Activated effector memory CD4-positive, alpha-beta T cell treated with anti-CD3 and anti-CD28 coated beads, Interleukin-2, amount 50 U/mL, for 16 hours (primary cell): ENCODE measurements around the gene CASP9.
"Not testable (repeated sequence)": the region's sequence is repeated elsewhere in the genome, so short reads cannot be mapped to it uniquely, and the experiment has no call there.

Source experiments
- DNase-seq: peaks from one replicate; pipeline ENCODE4 v3.0.0-alpha.2; 2020

The CASP9 gene

GRCh38 chr1:15525050-15526020 is 1.3 kb upstream of the CASP9 start:
- peak; percentile 67 for DNase-seq

- DNase-seq = peak; percentile 100
Measured at GRCh38 chr1:15524283-15525049, 451 bp upstream of the CASP9 start.

- DNase-seq = no peak
Measured at GRCh38 chr1:15523104-15524020, 653 bp downstream of the CASP9 start.

GRCh38 chr1:15522551-15522950 is 1.5 kb downstream of the CASP9 start:
- DNase-seq = no peak

- not testable (repeated sequence) for DNase-seq
Measured at GRCh38 chr1:15521206-15521906, 2.7 kb downstream of the CASP9 start.

- no peak for DNase-seq
Measured at GRCh38 chr1:15519625-15520024, 4.4 kb downstream of the CASP9 start.

- no peak for DNase-seq
Measured at GRCh38 chr1:15515022-15515663, 8.9 kb downstream of the CASP9 start.

- not testable (repeated sequence) for DNase-seq
Measured at GRCh38 chr1:15514557-15514956, 9.5 kb downstream of the CASP9 start.

GRCh38 chr1:15513919-15514318 is 10.1 kb downstream of the CASP9 start:
- DNase-seq = no peak

GRCh38 chr1:15513192-15513591 is 10.8 kb downstream of the CASP9 start:
- DNase-seq = no peak

GRCh38 chr1:15510611-15511405 is 13.2 kb downstream of the CASP9 start:
- peak; percentile 19 for DNase-seq

GRCh38 chr1:15509586-15509985 is 14.4 kb downstream of the CASP9 start:
- DNase-seq = no peak

GRCh38 chr1:15508700-15509487 is 15.1 kb downstream of the CASP9 start:
- DNase-seq = peak; percentile 36

GRCh38 chr1:15507278-15507677 is 16.7 kb downstream of the CASP9 start:
- DNase-seq = no peak

GRCh38 chr1:15506831-15507230 is 17.2 kb downstream of the CASP9 start:
- DNase-seq = peak; percentile 42

GRCh38 chr1:15504436-15504835 is 19.6 kb downstream of the CASP9 start:
- no peak for DNase-seq

GRCh38 chr1:15501208-15502032 is 22.6 kb downstream of the CASP9 start:
- DNase-seq = peak; percentile 80
